A549 (cell line): ENCODE results near the gene NOTCH2.
"Not testable (repeated sequence)": the region's sequence is repeated elsewhere in the genome, so short reads cannot be mapped to it uniquely, and the experiment has no call there.

Experiments used
- EP300 ChIP-seq, 2 experiments: fragments of >200 bp; sonication (Bioruptor Twin); formaldehyde crosslinking; IDR thresholded peaks; 2 replicates in 1 of 2; 3 replicates in 1 of 2; pipeline ENCODE4 v1.6.1; 2016 to 2017
- KDM1A ChIP-seq: fragments of 200-600 bp; sonication (generic); IDR thresholded peaks from 2 replicates; pipeline ENCODE4 v1.6.1; 2016; ENCODE audit warnings: low read depth, mild to moderate bottlenecking
- POLR2A ChIP-seq: IDR thresholded peaks from 2 replicates; pipeline ENCODE4 v1.6.1; 2012; ENCODE audit warnings: mild to moderate bottlenecking, low read length
- RAD21 ChIP-seq, 2 experiments: fragments of >200 bp in 1 of 2; sonication (Bioruptor Twin) in 1 of 2; formaldehyde crosslinking in 1 of 2; IDR thresholded peaks in 1 of 2; conservative IDR thresholded peaks in 1 of 2; 2 replicates in 1 of 2; 3 replicates in 1 of 2; pipeline ENCODE4 v1.6.1; 2012 to 2018; ENCODE audit warnings: inconsistent platforms in 1 of 2
- USF2 ChIP-seq: fragments of 450-650 bp; IDR thresholded peaks from 2 replicates; pipeline ENCODE4 v1.6.1; 2014; ENCODE audit warnings: antibody characterized with exemption
- ZC3H11A ChIP-seq: fragments of 450-650 bp; IDR thresholded peaks from 2 replicates; pipeline ENCODE4 v1.6.1; 2014; ENCODE audit warnings: antibody characterized with exemption, mild to moderate bottlenecking
- TF ChIP-seq, protein P1 (sequence below): IDR thresholded peaks from 2 replicates; pipeline ENCODE4 v1.6.1; 2012
- TF ChIP-seq, protein P2 (sequence below): fragments of 150-350 bp; IDR thresholded peaks from 2 replicates; pipeline ENCODE4 v1.6.1; 2014; ENCODE audit warnings: low read depth, mild to moderate bottlenecking, low read length
- TF ChIP-seq, protein P3 (sequence below): fragments of >200 bp; sonication (Bioruptor Twin); formaldehyde crosslinking; IDR thresholded peaks from 3 replicates; pipeline ENCODE4 v1.5.1; 2016
- TF ChIP-seq, protein P4 (sequence below): IDR thresholded peaks from 2 replicates; pipeline ENCODE4 v1.6.1; 2012

- TF ChIP-seq, protein P1, sequence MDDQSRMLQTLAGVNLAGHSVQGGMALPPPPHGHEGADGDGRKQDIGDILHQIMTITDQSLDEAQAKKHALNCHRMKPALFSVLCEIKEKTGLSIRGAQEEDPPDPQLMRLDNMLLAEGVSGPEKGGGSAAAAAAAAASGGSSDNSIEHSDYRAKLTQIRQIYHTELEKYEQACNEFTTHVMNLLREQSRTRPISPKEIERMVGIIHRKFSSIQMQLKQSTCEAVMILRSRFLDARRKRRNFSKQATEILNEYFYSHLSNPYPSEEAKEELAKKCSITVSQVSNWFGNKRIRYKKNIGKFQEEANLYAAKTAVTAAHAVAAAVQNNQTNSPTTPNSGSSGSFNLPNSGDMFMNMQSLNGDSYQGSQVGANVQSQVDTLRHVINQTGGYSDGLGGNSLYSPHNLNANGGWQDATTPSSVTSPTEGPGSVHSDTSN = not testable (repeated sequence)
- TF ChIP-seq KDM1A; EP300 (IDR thresholded peaks at IDR 0.05); USF2; POLR2A; RAD21 (conservative IDR thresholded peaks at IDR 0.05 in 1 of 2, IDR thresholded peaks at IDR 0.05 in 1 of 2); ZC3H11A: not testable (repeated sequence)
- TF ChIP-seq, protein P2, sequence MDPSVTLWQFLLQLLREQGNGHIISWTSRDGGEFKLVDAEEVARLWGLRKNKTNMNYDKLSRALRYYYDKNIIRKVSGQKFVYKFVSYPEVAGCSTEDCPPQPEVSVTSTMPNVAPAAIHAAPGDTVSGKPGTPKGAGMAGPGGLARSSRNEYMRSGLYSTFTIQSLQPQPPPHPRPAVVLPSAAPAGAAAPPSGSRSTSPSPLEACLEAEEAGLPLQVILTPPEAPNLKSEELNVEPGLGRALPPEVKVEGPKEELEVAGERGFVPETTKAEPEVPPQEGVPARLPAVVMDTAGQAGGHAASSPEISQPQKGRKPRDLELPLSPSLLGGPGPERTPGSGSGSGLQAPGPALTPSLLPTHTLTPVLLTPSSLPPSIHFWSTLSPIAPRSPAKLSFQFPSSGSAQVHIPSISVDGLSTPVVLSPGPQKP = not testable (repeated sequence)
- TF ChIP-seq, protein P3, sequence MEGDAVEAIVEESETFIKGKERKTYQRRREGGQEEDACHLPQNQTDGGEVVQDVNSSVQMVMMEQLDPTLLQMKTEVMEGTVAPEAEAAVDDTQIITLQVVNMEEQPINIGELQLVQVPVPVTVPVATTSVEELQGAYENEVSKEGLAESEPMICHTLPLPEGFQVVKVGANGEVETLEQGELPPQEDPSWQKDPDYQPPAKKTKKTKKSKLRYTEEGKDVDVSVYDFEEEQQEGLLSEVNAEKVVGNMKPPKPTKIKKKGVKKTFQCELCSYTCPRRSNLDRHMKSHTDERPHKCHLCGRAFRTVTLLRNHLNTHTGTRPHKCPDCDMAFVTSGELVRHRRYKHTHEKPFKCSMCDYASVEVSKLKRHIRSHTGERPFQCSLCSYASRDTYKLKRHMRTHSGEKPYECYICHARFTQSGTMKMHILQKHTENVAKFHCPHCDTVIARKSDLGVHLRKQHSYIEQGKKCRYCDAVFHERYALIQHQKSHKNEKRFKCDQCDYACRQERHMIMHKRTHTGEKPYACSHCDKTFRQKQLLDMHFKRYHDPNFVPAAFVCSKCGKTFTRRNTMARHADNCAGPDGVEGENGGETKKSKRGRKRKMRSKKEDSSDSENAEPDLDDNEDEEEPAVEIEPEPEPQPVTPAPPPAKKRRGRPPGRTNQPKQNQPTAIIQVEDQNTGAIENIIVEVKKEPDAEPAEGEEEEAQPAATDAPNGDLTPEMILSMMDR = not testable (repeated sequence)
- TF ChIP-seq, protein P4, sequence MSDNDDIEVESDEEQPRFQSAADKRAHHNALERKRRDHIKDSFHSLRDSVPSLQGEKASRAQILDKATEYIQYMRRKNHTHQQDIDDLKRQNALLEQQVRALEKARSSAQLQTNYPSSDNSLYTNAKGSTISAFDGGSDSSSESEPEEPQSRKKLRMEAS = not testable (repeated sequence)
These were observed 42.3 kb upstream of the NOTCH2 start for GRCh38 chr1:120111771-120112170.
